GM18498 (cell line): ENCODE measurements around the gene SLTM.
"Not testable (repeated sequence)": the region's sequence is repeated elsewhere in the genome, so short reads cannot be mapped to it uniquely, and the experiment has no call there.

Experiments used
- ATAC-seq: cut with Tn5 transposase; IDR thresholded peaks from one replicate; pipeline ENCODE4 v1.9.1; 2021; ENCODE audit warnings: mild to moderate bottlenecking, moderate library complexity; ENCODE audit not compliant: unreplicated experiment

SLTM gene

DNA sequence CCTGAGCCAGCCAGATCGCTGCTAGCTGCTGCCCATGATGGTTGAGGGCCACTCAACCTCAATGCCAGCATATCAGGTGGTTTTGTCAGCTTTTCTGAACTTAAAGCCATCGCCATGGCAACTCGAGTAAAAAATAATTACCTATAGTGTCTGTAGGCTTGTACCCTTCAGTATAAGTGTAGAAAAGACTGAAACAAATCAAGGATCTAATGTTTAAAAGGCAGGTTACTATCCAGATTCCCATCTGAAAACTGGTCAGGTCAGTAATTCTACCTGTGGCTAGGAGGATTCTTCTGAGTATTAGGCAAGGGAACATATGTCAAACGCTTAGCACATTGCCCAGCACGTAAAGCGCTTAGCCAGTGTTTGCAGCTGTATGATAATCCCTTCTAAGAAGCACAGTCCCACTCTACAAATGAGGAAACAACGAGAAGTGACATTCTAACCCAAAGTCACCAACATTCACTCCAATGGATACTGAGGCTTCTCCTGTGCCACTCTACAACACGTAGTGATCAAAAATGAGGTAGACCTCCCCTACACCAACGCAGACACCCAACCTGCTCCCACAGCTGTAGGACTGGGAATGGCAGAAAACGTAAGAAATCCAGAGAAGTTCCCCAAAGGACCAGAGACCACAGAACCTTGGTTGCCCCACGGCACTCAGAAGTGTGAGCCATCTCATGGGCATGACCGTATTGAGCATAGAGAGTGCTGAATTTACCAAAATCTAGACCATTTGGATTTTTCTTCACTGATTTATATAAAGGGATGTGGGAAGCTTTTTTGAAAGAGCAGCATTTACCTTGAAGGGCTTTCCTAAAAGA is 55.3 kb downstream of the SLTM start:
- no peak for ATAC-seq

DNA sequence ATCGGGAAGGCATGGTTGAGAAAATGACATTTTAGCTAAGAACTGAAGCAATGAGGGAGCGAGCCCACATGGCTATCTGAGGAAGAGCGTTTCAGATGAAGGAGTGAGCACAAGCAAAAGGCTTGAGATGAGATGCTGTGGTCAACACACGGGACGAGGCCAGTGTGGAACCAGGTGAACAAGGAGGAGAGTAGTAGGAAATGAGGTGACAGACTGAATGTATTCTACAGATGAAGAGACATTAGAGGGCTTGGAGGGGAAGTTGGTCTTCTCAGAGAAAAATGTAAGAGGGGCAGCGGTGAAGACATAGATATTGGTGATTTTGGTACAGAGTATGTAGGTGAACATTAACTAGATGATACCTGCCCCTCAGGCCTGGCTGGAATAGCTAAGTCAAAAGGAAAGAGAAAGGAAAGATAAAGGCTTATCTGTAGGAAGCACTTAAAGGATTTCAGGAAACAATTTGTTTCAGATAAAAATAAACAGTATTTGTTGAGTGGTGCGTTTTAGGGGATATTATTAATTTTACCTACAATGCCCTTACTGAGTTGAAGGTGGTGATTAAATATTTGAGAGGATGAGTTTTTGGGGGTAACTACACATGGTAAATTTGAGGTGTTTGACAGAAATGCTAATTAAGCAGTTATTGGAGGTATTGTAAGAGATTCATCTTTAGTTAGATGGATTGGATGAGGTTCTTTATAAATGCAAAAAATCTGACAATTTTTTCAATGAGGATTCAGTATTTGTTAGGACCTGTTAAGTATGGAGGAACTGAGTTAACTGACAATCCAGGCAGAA is 57.0 kb downstream of the SLTM start:
- ATAC-seq, result no peak

DNA sequence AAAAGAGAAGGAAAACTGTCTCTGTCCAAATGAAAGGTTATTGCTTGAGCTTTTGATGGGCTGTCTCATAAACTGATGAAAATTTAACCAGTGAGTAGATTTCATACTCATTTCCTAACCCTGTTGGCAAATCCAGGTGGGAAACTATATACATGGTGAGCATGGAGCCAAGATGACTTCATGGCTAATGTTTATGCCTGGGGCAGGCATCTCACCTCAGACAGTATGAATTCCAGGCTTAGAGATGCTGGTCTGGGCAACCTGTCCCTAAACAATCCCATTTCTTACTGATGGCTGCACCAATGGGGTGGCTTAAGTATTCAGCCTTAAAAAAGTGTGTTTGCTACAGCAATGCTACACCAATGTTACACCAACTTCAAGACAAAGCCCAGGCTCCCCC is 58.1 kb downstream of the SLTM start:
- ATAC-seq, result no peak

DNA sequence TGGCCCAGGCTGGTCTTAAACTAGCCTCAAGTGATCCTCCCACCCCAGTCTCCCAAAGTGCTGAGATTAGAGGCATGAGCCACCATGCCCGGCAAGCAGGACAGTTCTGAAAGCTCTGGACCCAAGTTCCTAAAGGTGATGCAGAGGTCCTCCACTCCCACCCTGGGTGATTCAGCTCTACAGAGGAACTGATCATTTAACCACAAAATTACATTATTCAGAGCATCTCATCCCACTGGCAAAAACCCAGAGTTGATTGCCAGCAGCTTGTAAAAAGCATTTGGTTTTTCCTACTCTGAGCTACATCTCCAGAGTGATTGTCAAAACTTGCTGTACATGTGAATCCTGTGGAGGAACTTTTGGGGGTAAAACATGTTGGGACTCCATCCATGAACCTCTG is 60.2 kb downstream of the SLTM start:
- ATAC-seq, result no peak

DNA sequence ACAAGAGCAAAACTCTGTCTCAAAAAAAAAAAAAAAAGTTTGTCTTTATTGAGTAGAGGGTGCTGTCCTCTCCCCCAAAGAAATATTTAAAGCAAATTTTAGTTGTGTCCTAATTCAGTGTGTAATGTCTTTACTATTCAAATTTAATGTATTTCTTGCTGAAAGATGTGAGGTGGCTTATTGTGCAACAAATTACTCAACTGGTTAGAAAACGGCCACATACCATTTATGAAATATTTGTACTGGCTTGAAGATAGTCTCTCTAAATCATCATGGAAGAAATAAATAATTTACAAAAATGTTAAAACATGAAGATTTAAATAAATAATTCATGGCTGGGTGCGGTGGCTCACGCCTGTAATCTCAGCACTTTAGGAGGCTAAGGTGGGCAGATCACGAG is 63.0 kb downstream of the SLTM start:
- ATAC-seq, result no peak

DNA sequence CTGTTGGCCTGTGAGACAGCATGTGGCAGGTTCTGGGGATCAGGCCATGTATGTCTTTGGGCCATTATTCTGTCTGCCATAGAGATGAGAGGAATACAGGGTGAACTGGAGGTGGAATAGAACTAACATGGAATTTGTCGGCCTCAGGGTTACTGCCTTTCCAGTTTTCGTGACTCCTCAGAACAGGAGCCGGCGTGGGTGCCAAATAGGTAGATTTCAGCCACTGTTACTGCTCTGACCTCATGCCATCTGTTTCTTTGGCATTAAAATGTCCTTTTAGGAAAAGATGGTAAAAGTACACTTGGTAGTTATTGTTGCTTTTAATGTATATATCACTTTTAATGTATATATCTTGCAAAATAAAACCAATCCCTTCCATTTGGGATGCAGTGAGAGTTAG is 65.6 kb downstream of the SLTM start:
- no peak for ATAC-seq

DNA sequence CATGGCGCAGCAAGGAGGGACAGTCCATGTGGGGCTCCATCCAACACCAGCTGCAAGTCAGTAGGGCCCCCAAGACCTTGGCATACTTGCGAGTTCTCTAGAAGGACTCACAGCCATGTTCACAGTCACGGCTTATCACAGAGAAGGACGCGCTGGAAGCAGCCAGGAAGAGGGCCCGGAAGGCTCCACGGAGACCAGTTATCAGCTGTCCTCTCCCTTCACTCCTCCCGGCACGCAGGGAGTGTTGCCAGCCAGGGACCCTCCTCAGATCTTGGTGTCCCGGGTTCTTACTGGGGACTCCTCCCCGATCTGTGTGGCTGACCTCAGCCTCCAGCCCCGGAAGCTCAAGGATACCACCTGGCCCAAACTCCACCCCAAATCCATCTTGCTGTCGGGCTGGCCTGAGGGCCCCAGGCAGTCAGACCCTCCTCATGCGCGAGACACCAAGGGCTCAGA is 68.0 kb downstream of the SLTM start:
- no peak for ATAC-seq

DNA sequence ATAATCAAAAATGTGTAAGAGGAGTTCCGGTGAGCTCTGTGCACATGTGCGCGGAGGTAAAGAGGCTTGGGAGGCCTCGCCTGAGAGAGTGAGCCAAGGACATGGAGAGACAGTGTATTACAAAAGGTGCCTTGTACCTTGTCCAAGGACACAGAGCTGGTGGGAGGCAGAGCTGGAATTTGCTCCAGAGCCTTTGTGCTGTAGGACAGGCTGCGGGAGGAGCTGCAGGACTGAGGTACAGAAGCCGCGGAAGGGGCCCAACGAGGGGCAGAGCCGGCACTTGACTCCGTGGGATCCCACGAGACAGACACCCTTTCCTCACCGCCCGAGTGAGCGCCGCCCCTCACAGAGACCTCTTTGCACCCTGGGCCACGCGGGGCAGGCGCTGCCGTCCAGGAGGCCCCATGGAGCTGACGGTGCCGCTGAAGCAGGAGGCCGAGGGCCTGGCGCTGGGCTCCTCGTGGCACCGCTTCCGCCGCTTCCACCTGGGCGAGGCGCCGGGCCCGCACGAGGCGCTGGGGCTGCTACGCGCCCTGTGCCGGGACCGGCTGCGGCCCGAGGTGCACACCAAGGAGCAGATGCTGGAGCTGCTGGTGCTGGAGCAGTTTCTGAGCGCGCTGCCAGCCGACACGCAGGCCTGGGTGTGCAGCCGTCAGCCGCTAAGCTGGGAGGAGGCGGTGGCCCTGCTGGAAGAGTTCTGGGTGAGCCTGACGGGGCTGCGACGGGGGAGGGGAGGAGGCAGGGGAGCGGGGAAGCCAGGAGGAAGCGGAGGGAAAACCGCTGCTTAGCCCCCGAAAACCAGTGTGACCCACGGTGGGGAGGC is 68.7 kb downstream of the SLTM start:
- no peak for ATAC-seq

DNA sequence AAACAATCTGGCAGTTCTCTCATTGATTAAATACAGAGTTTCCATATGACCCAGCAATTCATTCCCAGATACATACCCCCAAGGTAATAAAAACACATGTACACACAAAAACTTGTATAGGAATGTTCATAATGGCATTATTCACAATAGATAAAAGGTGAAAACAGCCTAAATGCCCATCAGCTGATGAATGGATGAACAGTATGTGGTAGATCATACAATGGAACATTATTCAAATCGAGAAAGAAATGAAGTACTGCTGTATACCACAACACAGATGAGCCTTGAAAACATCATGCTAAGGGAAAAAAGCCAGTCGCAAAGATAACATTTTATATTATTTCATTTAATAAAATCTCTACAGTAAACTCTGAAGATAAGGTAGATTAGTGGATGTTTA is 71.2 kb downstream of the SLTM start:
- no peak for ATAC-seq

DNA sequence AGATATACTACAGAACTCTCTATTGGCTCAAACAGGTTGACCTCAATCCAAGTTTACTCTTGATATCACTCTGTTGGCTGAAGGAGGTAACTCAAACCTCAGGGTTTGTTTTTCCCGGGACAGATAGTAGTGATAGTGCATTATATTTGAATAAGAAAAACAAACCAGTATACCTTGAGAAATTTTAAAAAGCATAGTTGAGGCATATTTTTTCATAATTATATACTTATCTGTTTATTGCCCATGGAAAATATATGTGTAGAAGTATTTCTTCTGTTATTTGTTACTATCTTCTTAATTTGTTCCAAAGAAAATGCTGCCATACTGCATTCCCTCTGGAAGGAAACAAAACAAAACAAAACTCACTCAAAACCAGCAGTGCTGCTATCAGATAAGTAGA is 76.9 kb downstream of the SLTM start:
- not testable (repeated sequence) for ATAC-seq

DNA sequence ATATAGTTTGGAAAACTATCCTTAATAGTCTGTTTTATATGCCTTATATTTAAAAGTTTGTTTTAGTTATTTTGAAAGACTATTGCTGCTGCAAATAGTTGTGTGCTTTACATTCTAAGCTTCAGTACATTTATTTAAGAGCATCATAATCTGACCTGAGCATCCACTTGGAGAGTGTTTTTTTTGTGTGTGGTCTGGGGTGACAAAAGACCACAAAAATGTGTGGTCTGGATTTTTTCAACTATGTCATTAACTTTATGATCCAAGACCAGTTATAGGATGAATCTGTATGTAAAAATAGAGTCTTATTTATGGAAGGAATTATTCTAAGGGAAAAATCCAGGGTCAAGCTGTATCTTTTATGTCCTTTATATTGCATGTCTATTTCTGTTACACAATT is 77.4 kb downstream of the SLTM start:
- no peak for ATAC-seq

DNA sequence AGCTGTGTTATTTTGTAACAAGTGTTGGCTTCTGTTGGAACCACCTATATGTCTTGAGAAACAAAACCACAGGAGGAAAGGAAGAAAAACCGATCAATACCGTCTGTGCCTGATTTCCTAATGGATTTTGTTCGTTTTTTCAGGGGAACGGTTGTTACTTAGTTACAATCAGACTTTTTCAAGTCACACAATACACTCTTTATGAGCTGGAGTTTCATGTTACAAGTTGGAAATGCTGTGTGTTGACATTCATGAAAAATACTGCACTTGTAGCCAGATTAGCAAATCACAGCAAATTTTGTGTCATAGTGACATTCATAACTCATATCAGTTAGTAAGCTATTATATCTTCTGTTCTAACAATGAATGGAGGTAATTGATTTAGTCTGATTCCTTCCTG is 78.9 kb downstream of the SLTM start:
- no peak for ATAC-seq

DNA sequence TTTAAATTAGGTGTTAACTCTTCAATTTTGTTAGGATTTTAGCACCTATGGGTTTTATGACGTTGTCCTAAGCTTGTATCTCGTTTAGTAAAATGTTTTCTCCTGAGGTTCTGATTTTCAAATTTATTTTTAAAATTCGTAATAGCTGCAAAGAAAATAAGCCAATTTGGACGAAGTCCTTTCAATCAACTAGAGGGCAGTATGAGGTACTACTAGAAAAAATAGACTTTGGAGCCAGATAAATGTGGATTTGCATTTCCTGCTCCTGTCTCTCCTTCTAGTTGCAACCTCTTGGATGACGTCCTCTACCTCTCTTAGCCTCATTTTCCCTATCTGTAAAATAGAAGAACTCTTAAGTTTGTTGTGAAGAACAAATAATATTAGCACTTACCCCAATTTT is 81.1 kb downstream of the SLTM start:
- no peak for ATAC-seq

DNA sequence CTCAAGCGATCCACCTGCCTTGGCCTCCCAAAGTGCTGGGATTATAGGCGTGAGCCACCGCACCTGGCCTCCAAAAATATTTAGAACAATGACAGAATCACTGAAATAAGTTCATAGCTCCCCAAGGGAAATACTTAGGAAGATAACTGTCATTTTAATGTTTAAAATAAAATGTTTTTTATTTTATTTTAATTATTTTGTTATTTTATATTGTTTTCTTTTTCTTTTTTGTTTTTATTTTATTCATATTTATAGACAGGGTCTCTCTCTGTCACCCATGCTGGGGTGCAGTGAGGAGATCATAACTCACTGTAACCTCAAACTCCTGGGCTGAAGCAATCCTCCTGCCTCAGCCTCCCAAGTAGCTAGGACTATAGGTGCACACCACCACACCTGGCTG is 82.3 kb downstream of the SLTM start:
- ATAC-seq, result not testable (repeated sequence)

DNA sequence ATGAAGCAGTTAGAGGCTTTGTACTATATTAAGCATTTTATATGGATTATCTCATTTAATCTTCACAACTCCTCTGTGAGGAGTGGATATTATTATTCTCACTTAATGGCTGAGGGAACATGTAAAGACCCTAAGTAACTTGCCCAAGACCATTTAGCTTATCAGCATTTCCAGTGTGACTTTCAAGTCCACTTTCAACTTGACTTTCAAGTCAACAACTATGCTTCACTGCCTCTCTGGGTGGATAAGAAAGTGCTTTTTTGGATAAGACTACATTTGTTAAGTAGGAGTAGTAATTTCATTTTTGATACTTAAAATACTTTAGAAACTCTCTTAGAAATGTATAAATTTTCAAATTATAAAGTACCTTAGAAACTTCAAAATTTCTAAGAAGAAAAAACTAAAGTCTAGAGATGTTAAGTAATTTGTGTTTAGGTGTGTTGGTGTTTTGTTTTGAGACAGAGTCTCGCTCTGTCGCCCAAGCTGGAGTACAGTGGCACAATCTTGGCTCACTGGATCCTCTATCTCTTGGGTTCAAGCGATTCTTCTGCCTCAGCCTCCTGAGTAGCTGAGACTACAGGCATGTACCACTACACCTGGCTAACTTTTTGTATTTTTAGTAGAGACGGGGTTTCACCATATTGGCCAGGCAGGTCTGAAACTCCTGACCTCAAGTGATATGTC is 90.6 kb downstream of the SLTM start:
- no peak for ATAC-seq

DNA sequence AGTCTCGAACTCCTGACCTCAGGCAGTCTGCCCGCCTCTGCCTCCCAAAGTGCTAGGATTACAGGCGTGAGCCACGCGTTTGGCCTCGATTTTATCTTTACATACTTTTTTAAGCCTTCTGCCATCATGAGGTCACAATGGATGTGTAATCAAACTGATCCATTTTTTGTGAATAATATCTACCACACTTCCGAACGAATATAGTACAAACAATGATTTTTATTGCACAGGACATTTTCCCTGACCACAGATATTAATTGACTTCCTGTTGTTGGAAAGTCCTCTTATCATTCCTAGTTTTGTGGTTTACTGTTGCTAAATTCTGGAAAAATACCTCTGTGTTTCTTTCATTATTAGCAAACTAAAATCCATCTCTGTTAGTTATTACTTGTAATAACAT is 93.4 kb downstream of the SLTM start:
- no peak for ATAC-seq

DNA sequence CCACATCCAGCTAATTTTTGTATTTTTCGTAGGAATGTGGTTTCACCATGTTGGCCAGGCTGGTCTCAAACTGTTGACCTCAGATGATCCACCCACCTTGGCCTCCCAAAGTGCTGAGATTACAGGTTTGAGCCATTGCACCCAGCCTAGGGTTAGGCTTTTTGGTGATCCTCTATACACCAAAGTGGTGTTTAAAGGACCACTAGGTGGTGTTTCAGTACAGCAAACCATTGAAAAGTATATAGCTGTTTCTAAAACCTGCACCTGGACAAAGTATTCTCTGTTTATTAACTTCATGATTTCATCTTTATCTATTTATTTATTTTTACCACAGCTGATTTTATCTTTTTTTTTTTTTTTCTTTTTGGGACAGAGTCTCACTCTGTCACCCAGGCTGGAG is 94.0 kb downstream of the SLTM start:
- ATAC-seq, result peak; percentile 52

DNA sequence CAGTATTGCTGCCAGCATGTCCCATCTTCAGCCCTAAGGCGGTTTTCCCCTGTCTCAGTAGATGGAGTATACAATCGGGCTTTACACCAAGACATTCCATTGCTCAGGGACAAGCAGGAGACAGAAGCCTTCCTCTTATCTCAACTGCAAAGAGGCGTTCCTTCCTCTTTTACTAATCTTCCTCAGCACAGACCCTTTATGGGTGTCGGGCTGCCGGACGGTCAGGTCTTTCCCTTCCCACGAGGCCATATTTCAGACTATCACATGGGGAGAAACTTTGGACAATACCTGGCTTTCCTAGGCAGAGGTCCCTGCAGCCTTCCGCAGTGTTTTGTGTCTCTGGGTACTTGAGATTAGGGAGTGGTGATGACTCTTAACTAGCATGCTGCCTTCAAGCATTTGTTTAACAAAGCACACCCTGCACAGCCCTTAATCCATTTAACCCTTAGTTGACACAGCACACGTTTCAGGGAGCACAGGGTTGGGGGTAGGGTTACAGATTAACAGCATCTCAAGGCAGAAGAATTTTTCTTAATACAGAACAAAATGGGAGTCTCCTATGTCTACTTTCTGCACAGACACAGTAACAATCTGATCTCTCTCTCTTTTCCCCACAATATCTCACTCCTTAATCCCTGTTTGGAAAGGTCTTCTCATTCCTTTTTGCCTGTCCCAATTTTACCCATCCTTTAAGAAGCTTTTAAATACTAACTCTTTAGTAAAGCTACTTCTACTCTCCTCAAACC is 99.6 kb downstream of the SLTM start:
- ATAC-seq, result not testable (repeated sequence)

DNA sequence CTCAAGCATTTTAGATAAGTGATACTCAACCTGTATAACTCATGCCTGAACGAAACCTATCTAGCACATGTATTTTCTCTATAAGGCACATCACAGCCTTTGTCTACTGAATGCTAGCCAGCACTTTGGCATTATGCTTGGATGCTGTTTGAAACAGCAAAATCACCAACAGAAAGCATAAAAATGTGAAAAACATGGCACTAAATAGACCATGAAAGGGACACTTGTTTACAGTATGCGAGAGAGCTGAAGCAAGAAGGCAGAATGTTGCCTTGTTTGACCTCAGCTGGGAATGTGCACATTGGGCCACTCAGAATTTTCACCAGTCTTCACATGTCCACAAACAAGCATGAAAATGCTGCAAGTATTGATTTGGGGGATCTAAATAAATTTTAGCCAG is 102.9 kb downstream of the SLTM start:
- no peak for ATAC-seq
